WERI-Rb-1 (cell line): ENCODE data around the gene EVL.

ENCODE experiments used
- DNase-seq: peaks from one replicate; pipeline ENCODE4 v3.0.0-alpha.2; 2020
- H3K27ac ChIP-seq: fragments of 250-450 bp; sonication (Bioruptor Pico); 2 replicates; pipeline ENCODE4 v1.5.1; 2020; ENCODE audit warnings: mild to moderate bottlenecking, moderate library complexity
- H3K27me3 ChIP-seq: fragments of 250-450 bp; sonication (Bioruptor Pico); 2 replicates; pipeline ENCODE4 v1.5.1; 2021; ENCODE audit warnings: mild to moderate bottlenecking, low read depth, moderate library complexity; ENCODE audit not compliant: insufficient read depth, severe bottlenecking
- H3K36me3 ChIP-seq: fragments of 250-450 bp; sonication (Bioruptor Pico); 2 replicates; pipeline ENCODE4 v1.5.1; 2020; ENCODE audit warnings: mild to moderate bottlenecking, moderate library complexity
- H3K4me3 ChIP-seq: 2 replicates; pipeline ENCODE4 v1.5.1; 2011; ENCODE audit warnings: low read depth, mild to moderate bottlenecking, control low read depth, low read length
- H3K9me3 ChIP-seq: fragments of 250-450 bp; sonication (Bioruptor Pico); 2 replicates; pipeline ENCODE4 v1.5.1; 2021; ENCODE audit warnings: mild to moderate bottlenecking, moderate library complexity; ENCODE audit not compliant: severe bottlenecking
- CTCF ChIP-seq: IDR thresholded peaks from 2 replicates; pipeline ENCODE4 v1.5.1; 2011; ENCODE audit warnings: low read depth, mild to moderate bottlenecking, control low read depth, inconsistent platforms, low read length

The EVL gene

DNA sequence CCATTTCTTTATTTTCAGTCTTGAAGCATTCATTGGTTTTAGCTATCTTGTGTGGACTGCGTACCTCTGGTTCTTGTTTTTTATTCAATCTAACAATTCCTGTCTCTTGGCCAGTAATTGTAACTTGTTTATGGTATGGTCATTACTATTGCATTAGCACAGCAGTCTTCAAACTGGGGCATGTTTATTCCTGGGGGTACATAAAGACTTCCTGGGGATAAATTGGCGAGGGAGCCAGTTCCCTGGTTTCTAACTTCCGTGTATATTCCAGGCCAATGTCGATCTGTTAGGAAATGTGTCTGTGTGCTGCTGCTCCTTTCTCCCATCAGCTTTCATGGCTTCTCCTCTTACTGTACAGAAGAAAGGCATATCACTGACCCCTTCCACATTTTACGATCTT lies 13.7 kb upstream of the EVL start:
- DNase-seq: no peak
- Histone ChIP-seq H3K27ac (no peak overlapping the region), H3K4me3 (no peak overlapping the region), H3K36me3 (no peaks in the 10 kb centered on the region), H3K27me3 (no peaks in the 10 kb centered on the region), H3K9me3 (no peaks in the 10 kb centered on the region)
- no peak for TF ChIP-seq CTCF

- TF ChIP-seq CTCF: no peak
- no peak for DNase-seq
- no peaks in the 10 kb centered on the region for H3K36me3 ChIP-seq
- no peaks in the 10 kb centered on the region for H3K9me3 ChIP-seq
- no peak overlapping the region for H3K4me3 ChIP-seq
- no peaks in the 10 kb centered on the region for H3K27me3 ChIP-seq
- H3K27ac ChIP-seq: no peak overlapping the region
Observed at GRCh38 chr14:100052819-100053218, 12.4 kb upstream of the EVL start.

GRCh38 chr14:100054316-100055075 lies 10.7 kb upstream of the EVL start:
- Histone ChIP-seq H3K27me3 (no peaks in the 10 kb centered on the region), H3K4me3 (no peak overlapping the region), H3K36me3 (no peaks in the 10 kb centered on the region), H3K9me3 (no peaks in the 10 kb centered on the region), H3K27ac (no peak overlapping the region)
- TF ChIP-seq CTCF: no peak
- no peak for DNase-seq

DNA sequence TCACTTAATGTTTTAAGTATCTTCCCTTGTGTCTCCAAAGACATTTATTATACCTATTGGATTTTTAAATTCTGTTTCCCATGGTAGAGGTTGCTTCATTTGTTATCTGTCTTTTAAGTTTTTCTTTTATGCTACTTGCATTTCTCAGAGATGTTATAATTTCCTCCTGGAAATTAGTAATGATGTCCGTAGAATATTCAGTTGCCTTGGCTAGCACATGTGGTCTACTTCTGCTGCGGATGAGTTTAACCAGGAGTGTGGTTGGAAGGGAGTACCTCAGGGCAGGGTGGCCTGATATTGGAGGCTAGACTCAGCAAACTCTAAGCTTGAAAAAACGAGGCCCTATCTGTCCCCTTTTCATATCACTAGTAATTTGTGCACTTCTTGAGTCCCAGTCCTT lies 8.8 kb upstream of the EVL start:
- TF ChIP-seq CTCF: no peak

DNA sequence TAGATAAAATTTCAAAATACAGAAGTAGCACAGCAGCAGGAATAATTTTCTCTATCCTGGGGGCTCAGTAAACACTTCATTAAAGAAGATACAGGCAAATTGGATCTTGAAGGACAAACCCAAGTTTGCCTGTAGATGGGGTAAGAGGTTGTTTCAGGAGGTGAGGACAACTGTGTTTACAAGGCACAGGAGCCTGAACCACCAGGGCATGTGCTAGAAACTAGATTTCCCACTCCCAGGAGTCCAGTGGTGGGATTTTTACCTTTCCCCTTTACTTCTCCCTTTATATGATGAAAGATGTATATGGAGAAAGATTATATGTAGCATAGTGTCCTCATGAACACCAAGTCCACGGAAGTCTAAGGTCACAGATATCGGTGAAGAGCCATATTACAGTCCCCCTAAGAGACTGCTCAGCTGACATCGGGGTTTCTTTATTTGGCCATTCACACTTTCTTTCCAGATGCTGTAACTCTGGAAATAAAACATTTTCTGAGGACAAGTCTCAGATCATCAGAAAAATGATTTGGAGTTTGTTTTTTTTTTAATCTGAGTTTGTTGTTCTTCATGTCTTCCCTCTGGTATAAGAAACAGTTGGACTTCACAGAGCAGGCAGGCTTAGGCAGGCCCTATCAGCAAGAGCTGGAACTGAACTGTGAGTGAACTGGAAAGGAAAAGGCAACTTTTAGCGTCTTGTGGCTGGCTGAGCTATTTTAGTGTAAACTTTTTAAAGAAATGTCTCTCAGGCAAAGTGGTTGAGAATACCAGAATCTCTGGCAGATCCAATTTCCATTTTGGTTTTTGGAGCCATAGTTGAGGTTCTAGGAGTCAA lies 8.0 kb upstream of the EVL start:
- no peak for DNase-seq
- H3K27me3 ChIP-seq: no peaks in the 10 kb centered on the region
- no peaks in the 10 kb centered on the region for H3K36me3 ChIP-seq
- H3K9me3 ChIP-seq: no peaks in the 10 kb centered on the region
- no peak for TF ChIP-seq CTCF
- H3K4me3 ChIP-seq: no peak overlapping the region
- H3K27ac ChIP-seq: no peak overlapping the region

More for the DNA sequence above, 8.8 kb upstream of the EVL start:
- no peaks in the 10 kb centered on the region for H3K9me3 ChIP-seq
- H3K36me3 ChIP-seq: no peaks in the 10 kb centered on the region
- no peak overlapping the region for H3K27ac ChIP-seq
- no peak for DNase-seq
- H3K27me3 ChIP-seq: no peaks in the 10 kb centered on the region
- no peak overlapping the region for H3K4me3 ChIP-seq
